Tibial nerve (tissue), 3 donors: ENCODE data around the gene C1orf159.

ENCODE experiments used
- POLR2A ChIP-seq, 2 donors: fragments of 450-650 bp; IDR thresholded peaks; one replicate each; pipeline ENCODE4 v1.6.1; 2017; ENCODE audit warnings: antibody characterized with exemption in 2 of 2, mild to moderate bottlenecking in 2 of 2, moderate library complexity in 2 of 2
- TF ChIP-seq, protein P1 (sequence below), 5 experiments: fragments of 200-600 bp in 3 of 5; fragments of 450-650 bp in 2 of 5; sonication (generic) in 3 of 5; IDR thresholded peaks; one replicate each; pipeline ENCODE4 v1.5.1; 2016 to 2019; ENCODE audit warnings: antibody characterized with exemption in 5 of 5, mild to moderate bottlenecking in 3 of 5, moderate library complexity in 2 of 5

- no peak for TF ChIP-seq POLR2A (IDR thresholded peaks at IDR 0.05)
- TF ChIP-seq, protein P1, sequence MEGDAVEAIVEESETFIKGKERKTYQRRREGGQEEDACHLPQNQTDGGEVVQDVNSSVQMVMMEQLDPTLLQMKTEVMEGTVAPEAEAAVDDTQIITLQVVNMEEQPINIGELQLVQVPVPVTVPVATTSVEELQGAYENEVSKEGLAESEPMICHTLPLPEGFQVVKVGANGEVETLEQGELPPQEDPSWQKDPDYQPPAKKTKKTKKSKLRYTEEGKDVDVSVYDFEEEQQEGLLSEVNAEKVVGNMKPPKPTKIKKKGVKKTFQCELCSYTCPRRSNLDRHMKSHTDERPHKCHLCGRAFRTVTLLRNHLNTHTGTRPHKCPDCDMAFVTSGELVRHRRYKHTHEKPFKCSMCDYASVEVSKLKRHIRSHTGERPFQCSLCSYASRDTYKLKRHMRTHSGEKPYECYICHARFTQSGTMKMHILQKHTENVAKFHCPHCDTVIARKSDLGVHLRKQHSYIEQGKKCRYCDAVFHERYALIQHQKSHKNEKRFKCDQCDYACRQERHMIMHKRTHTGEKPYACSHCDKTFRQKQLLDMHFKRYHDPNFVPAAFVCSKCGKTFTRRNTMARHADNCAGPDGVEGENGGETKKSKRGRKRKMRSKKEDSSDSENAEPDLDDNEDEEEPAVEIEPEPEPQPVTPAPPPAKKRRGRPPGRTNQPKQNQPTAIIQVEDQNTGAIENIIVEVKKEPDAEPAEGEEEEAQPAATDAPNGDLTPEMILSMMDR (IDR thresholded peaks at IDR 0.05), result no peak
Observed at GRCh38 chr1:1041873-1042272, 74.0 kb downstream of the C1orf159 start.
